ENCODE data around the gene TIMP3. TPM values are rescaled to one million over a fixed set of nuclear protein-coding genes. Genes with fewer than 3 reads are reported as not detected.
"Not testable (repeated sequence)": the region's sequence is repeated elsewhere in the genome, so short reads cannot be mapped to it uniquely, and the experiment has no call there.

Gene TIMP3
- total RNA-seq, 2 donors from 2014 or later: 149 to 280 TPM

DNA sequence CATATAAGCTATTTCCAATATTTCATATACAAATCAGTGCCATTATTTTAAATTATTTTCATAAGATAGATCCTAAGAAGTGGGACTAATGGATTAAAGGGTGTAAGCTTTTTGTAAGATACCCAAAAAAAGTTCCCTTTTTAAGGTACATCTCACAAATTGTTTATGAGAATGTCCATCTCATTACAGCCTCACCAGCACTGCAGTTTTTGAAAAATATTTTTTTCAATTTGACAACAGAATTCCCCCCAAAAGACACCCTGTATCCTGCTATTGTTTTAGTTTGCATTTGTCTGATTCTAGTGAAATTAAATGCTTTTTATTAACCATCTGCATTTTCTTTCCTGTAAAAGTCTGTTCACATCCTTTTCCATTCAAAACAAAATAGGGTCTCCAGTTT, 69.0 kb downstream of the TIMP3 start:
- ATAC-seq (no peak), DNase-seq (no peak)
- TF ChIP-seq CTCF (IDR thresholded peaks at IDR 0.05): no peak
- no peak for TF ChIP-seq POLR2A (IDR thresholded peaks at IDR 0.05)
- intact Hi-C loops (cut with DNase I): no loop called here
- Histone ChIP-seq H3K27me3 (no peaks in the 10 kb centered on the region), H3K4me3 (no peak overlapping the region), H3K36me3 (replicated peaks in 1 of 2; ENCODE audit: insufficient read depth in 1 of 2, low read depth in 2 of 2) (no peaks in the 10 kb centered on the region), H3K4me1 (no peaks in the 10 kb centered on the region), H3K27ac (no peak overlapping the region), H3K9me3 (no peaks in the 10 kb centered on the region)

- H3K9me3 ChIP-seq; H3K27ac ChIP-seq; H3K4me3 ChIP-seq; ATAC-seq; intact Hi-C loops (cut with DNase I); H3K36me3 ChIP-seq (replicated peaks in 1 of 2; ENCODE audit: insufficient read depth in 1 of 2, low read depth in 2 of 2); H3K27me3 ChIP-seq; H3K4me1 ChIP-seq; DNase-seq: not testable (repeated sequence)
- WGBS, 2 donors: 56 to 61% methylated on average over 5 of the region's 5 CpGs
These were observed 72.1 kb downstream of the TIMP3 start for GRCh38 chr22:32873604-32874003.

GRCh38 chr22:32874385-32874784, 72.9 kb downstream of the TIMP3 start:
- intact Hi-C loops (cut with DNase I): no loop called here
- ATAC-seq: no peak

DNA sequence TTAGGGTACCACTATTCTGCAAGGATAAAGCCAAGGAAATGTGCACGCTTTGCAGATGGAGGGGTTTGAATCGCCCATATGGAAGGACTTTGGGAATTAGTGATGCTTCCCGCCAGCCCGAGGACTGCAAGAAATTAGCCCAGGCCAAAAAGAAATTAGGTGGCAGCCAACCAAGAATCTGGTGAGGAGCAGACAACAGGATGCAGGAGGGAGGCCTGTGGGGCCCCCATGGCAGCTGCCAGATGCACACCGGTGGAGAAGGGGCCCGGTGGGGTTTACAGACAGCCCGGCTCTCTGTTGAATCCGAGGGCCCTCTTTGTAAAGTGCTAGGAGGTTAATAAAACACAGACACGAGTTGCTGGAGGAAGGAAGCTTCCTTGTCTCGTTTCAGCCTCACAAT, 73.5 kb downstream of the TIMP3 start:
- no peak for TF ChIP-seq POLR2A (IDR thresholded peaks at IDR 0.05)
- no peak for ATAC-seq

More at GRCh38 chr22:32874385-32874784, 72.9 kb downstream of the TIMP3 start:
- Histone ChIP-seq H3K27ac (no peak overlapping the region), H3K27me3 (no peaks in the 10 kb centered on the region), H3K4me3 (no peak overlapping the region), H3K4me1 (no peaks in the 10 kb centered on the region), H3K36me3 (replicated peaks in 1 of 2; ENCODE audit: insufficient read depth in 1 of 2, low read depth in 2 of 2) (no peaks in the 10 kb centered on the region), H3K9me3 (no peaks in the 10 kb centered on the region)
- TF ChIP-seq POLR2A (IDR thresholded peaks at IDR 0.05) (no peak), CTCF (IDR thresholded peaks at IDR 0.05) (no peak)
- WGBS, 2 donors: 64 to 68% methylated on average over 4 of the region's 4 CpGs
- no peak for DNase-seq

DNA sequence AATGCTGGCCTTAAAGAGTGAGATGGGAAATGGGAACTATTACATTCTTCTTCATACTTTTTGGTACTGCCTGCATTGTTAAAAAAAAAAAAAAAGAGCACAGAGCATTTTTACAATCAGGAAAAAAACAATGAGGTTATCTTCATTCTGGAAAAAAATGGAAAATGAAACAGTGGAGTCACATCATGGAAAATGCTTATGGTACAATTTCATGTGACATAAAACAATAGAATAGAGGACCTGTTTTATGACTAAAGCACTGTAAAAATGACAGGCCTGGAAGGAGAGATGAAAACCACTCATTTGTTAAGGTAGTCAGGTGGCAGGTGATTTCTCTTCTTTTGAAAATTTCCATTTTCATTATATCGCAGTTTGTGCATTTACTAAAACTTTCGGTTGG, 75.0 kb downstream of the TIMP3 start:
- DNase-seq (no peak), ATAC-seq (no peak)
- intact Hi-C loops (cut with DNase I): no loop called here
- H3K27me3 ChIP-seq: no peaks in the 10 kb centered on the region
- no peaks in the 10 kb centered on the region for H3K9me3 ChIP-seq
- H3K4me1 ChIP-seq: no peaks in the 10 kb centered on the region
- H3K36me3 ChIP-seq (replicated peaks in 1 of 2; ENCODE audit: insufficient read depth in 1 of 2, low read depth in 2 of 2): no peaks in the 10 kb centered on the region
- H3K4me3 ChIP-seq: no peak overlapping the region
- no peak overlapping the region for H3K27ac ChIP-seq
- WGBS, 2 donors: 79 to 81% methylated on average over 2 of the region's 2 CpGs
- TF ChIP-seq POLR2A (IDR thresholded peaks at IDR 0.05) (no peak), CTCF (IDR thresholded peaks at IDR 0.05) (no peak)

More for the DNA sequence above, 73.5 kb downstream of the TIMP3 start:
- Histone ChIP-seq H3K36me3 (replicated peaks in 1 of 2; ENCODE audit: insufficient read depth in 1 of 2, low read depth in 2 of 2) (no peaks in the 10 kb centered on the region), H3K27ac (no peak overlapping the region), H3K9me3 (no peaks in the 10 kb centered on the region), H3K4me1 (no peaks in the 10 kb centered on the region), H3K4me3 (no peak overlapping the region), H3K27me3 (no peaks in the 10 kb centered on the region)
- intact Hi-C loops (cut with DNase I): no loop called here
- DNase-seq: no peak
- WGBS, 2 donors: 51 to 60% methylated on average over 10 of the region's 10 CpGs

DNA sequence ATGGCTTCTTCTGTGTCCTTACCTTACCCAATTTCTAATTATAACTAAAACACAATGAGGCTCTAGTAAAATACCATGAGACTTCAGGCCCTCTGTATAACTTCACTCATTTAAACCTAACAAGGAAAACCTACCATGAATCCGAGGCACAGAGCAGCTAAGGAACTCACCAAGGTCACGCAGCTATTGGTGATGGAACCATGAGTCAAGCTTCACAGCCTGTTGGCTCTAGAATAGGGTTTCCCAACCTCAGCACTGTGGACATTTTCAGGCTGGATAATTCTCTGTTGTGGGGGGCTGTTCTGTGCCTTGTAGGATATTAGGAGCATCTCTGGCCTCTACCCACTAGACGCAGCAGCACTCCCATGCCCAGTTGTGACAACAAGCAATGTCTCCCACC, 75.7 kb downstream of the TIMP3 start:
- no peaks in the 10 kb centered on the region for H3K36me3 ChIP-seq (replicated peaks in 1 of 2; ENCODE audit: insufficient read depth in 1 of 2, low read depth in 2 of 2)
- H3K27ac ChIP-seq: no peak overlapping the region
- no peaks in the 10 kb centered on the region for H3K27me3 ChIP-seq
- no peak for DNase-seq
- TF ChIP-seq POLR2A (IDR thresholded peaks at IDR 0.05): no peak
- no peak for TF ChIP-seq CTCF (IDR thresholded peaks at IDR 0.05)
- ATAC-seq: no peak
- no peak overlapping the region for H3K4me3 ChIP-seq
- H3K9me3 ChIP-seq: no peaks in the 10 kb centered on the region
- no peaks in the 10 kb centered on the region for H3K4me1 ChIP-seq
- intact Hi-C loops (cut with DNase I): no loop called here
- 71 to 79% methylated on average over 3 of the region's 3 CpGs for WGBS, 2 donors

Data from body of pancreas (tissue), 4 donors.